Measurements from ENCODE around the gene TMX2.

GRCh38 chr11:57762235-57762861 lies 50.0 kb downstream of the TMX2 start:
- TF ChIP-seq BACH2 (CRISPR knock-in tag; IDR thresholded peaks at IDR 0.05; ENCODE audit: borderline replicate concordance) (no peak), CSDC2 (CRISPR knock-in tag; IDR thresholded peaks at IDR 0.05) (no peak), ZFP30 (CRISPR knock-in tag; IDR thresholded peaks at IDR 0.05) (no peak), GLIS3 (CRISPR knock-in tag; IDR thresholded peaks at IDR 0.05) (no peak), ZFP3 (CRISPR knock-in tag; IDR thresholded peaks at IDR 0.05) (no peak), PPARA (CRISPR knock-in tag; IDR thresholded peaks at IDR 0.05; ENCODE audit: borderline replicate concordance) (no peak), OSR1 (CRISPR knock-in tag; IDR thresholded peaks at IDR 0.05) (no peak), ISL1 (CRISPR knock-in tag; IDR thresholded peaks at IDR 0.05) (no peak)
- TF ChIP-seq, protein P1, sequence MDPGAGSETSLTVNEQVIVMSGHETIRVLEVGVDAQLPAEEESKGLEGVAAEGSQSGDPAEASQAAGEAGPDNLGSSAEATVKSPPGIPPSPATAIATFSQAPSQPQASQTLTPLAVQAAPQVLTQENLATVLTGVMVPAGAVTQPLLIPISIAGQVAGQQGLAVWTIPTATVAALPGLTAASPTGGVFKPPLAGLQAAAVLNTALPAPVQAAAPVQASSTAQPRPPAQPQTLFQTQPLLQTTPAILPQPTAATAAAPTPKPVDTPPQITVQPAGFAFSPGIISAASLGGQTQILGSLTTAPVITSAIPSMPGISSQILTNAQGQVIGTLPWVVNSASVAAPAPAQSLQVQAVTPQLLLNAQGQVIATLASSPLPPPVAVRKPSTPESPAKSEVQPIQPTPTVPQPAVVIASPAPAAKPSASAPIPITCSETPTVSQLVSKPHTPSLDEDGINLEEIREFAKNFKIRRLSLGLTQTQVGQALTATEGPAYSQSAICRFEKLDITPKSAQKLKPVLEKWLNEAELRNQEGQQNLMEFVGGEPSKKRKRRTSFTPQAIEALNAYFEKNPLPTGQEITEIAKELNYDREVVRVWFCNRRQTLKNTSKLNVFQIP (CRISPR knock-in tag; IDR thresholded peaks at IDR 0.05; ENCODE audit: borderline replicate concordance, low read depth): no peak
- TF ChIP-seq, protein P2, sequence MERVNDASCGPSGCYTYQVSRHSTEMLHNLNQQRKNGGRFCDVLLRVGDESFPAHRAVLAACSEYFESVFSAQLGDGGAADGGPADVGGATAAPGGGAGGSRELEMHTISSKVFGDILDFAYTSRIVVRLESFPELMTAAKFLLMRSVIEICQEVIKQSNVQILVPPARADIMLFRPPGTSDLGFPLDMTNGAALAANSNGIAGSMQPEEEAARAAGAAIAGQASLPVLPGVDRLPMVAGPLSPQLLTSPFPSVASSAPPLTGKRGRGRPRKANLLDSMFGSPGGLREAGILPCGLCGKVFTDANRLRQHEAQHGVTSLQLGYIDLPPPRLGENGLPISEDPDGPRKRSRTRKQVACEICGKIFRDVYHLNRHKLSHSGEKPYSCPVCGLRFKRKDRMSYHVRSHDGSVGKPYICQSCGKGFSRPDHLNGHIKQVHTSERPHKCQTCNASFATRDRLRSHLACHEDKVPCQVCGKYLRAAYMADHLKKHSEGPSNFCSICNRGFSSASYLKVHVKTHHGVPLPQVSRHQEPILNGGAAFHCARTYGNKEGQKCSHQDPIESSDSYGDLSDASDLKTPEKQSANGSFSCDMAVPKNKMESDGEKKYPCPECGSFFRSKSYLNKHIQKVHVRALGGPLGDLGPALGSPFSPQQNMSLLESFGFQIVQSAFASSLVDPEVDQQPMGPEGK (CRISPR knock-in tag; IDR thresholded peaks at IDR 0.05; ENCODE audit: borderline replicate concordance): no peak
